RWPE1 (cell line): ENCODE data around the gene COX4I1.

Experiments
- CTCF ChIA-PET: fragments of 350-600 bp; sonication (Branson Sonifier 250); formaldehyde crosslinking; extraction: SDS; loops from one replicate; lab custom pipeline; 2021; lab: Yijun Ruan, JAX
- POLR2A ChIA-PET: fragments of 400-600 bp; formaldehyde crosslinking; extraction: SDS; loops from one replicate; lab custom pipeline; 2020; ENCODE audit warnings: antibody characterized with exemption; ENCODE audit not compliant: low non-redundant PET; lab: Yijun Ruan, JAX
- DNase-seq: peaks from one replicate; pipeline ENCODE4 v3.0.0; 2012; ENCODE audit warnings: low spot score
- H3K27ac ChIP-seq: fragments of 450-650 bp; 2 replicates; pipeline ENCODE4 v1.5.1; 2017
- CTCF ChIP-seq: fragments of 450-650 bp; conservative IDR thresholded peaks from 2 replicates; pipeline ENCODE4 v1.5.1; 2017; ENCODE audit warnings: low read depth, mild to moderate bottlenecking

COX4I1 gene

GRCh38 chr16:85842848-85843247 lies 43.4 kb downstream of the COX4I1 start:
- DNase-seq: no peak
- no peak overlapping the region for H3K27ac ChIP-seq
- no peak for TF ChIP-seq CTCF
- ChIA-PET POLR2A (no interaction called here), CTCF (interaction anchor here (0.7 kb wide), 1 partner anchor 11 kb away, joined by 4 read pairs; no protein-coding TSS in a partner anchor)

- POLR2A ChIA-PET: no interaction called here
- CTCF ChIA-PET: interaction anchor here (0.7 kb wide), 1 partner anchor 12 kb away, joined by 4 read pairs; no protein-coding TSS in a partner anchor
- no peak overlapping the region for H3K27ac ChIP-seq
- no peak for DNase-seq
- no peak for TF ChIP-seq CTCF
Measured at GRCh38 chr16:85843471-85844168, 44.1 kb downstream of the COX4I1 start.

- CTCF ChIA-PET: interaction anchor here (1.6 kb wide), 1 partner anchor 23 kb away, joined by 4 read pairs; no protein-coding TSS in a partner anchor
- no peak for TF ChIP-seq CTCF
- no peak for DNase-seq
- POLR2A ChIA-PET: no interaction called here
- H3K27ac ChIP-seq: no peak overlapping the region
Measured at GRCh38 chr16:85844169-85844481, 44.6 kb downstream of the COX4I1 start.

GRCh38 chr16:85844786-85845185 lies 45.3 kb downstream of the COX4I1 start:
- TF ChIP-seq CTCF: no peak
- ChIA-PET CTCF (interaction anchor here (1.6 kb wide), 1 partner anchor 23 kb away, joined by 4 read pairs; no protein-coding TSS in a partner anchor), POLR2A (no interaction called here)
- no peak overlapping the region for H3K27ac ChIP-seq
- no peak for DNase-seq

- DNase-seq: no peak
- POLR2A ChIA-PET: no interaction called here
- no peak for TF ChIP-seq CTCF
- CTCF ChIA-PET: interaction anchor here (1.6 kb wide), 1 partner anchor 24 kb away, joined by 4 read pairs; no protein-coding TSS in a partner anchor
- H3K27ac ChIP-seq: no peak overlapping the region
Measured at GRCh38 chr16:85845266-85845665, 45.8 kb downstream of the COX4I1 start.

GRCh38 chr16:85846461-85846860 lies 47.0 kb downstream of the COX4I1 start:
- TF ChIP-seq CTCF: no peak
- no peak for DNase-seq
- CTCF ChIA-PET: no interaction called here
- H3K27ac ChIP-seq: no peak overlapping the region
- POLR2A ChIA-PET: no interaction called here
